Neural progenitor cell (in vitro differentiated cells): ENCODE data around the gene SLC25A22.

Source experiments
- CTCF ChIP-seq: fragments of 200-600 bp; sonication (generic); IDR thresholded peaks from 2 replicates; pipeline ENCODE4 v1.5.1; 2017; ENCODE audit warnings: antibody characterized with exemption, mild to moderate bottlenecking
- EZH2 ChIP-seq: fragments of 200-600 bp; sonication (generic); IDR thresholded peaks from 2 replicates; pipeline ENCODE4 v1.6.1; 2017; ENCODE audit warnings: antibody characterized with exemption, mild to moderate bottlenecking, moderate library complexity
- EZH2phosphoT487 ChIP-seq: fragments of 200-600 bp; sonication (generic); IDR thresholded peaks from 2 replicates; pipeline ENCODE4 v1.6.1; 2017; ENCODE audit warnings: antibody characterized with exemption

DNA sequence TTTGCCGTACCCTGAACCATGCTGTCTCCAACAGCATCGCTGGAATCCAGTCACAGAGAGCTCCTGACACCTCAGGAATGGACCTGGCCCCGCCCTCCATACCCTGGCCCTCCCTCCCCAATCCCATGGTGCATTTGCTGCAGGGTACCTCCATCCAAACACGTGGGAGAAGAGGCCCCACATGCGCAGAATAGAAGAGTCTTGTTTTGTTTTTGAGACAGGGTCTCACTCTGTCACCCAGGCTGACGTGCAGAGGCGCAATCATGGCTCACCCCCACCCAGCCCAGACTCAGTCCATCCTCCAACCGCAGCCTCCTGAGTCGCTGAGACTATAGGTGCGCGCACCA, 18.3 kb upstream of the SLC25A22 start:
- no peak for TF ChIP-seq CTCF
- no peak for TF ChIP-seq EZH2
- TF ChIP-seq EZH2phosphoT487: no peak
